K562 (cell line): ENCODE results near the gene POLD3. TPM values are rescaled to one million over a fixed set of nuclear protein-coding genes. Genes with fewer than 3 reads are reported as not detected.

Source experiments
- ATAC-seq: fragments of 200-7000 bp; cut with Tn5 transposase; 3 replicates; pipeline ENCODE4 v1.9.1; 2020; ENCODE audit warnings: moderate library complexity
- BruUV-seq: library from RNA; stranded (reverse); fragments of 400-500 nt; replicated peaks from 2 replicates; lab custom pipeline; 2021; lab: Mats Ljungman, UMichigan
- CTCF ChIA-PET: fragments of 300-600 bp; formaldehyde crosslinking; extraction: SDS; loops from one replicate; lab custom pipeline; 2021; ENCODE audit warnings: low intra/inter-chr PET ratio; lab: Yijun Ruan, JAX
- POLR2A ChIA-PET: fragments of 300-600, 350-650 bp; sonication (Branson Sonifier 250); formaldehyde crosslinking; extraction: SDS; loops from one replicate; lab custom pipeline; 2021; ENCODE audit warnings: antibody characterized with exemption, inconsistent platforms; lab: Yijun Ruan, JAX
- DNase-seq, 4 experiments: peaks; one replicate each; pipeline versions ENCODE4 v3.0.0 to v3.0.0-alpha.2; 2011 to 2018; ENCODE audit warnings: low spot score in 3 of 4, mixed read lengths in 3 of 4; ENCODE audit errors: extremely low read depth in 1 of 4
- FAIRE-seq: peaks from 2 replicates; lab custom pipeline; 2011; peaks lifted over from hg19 to GRCh38; lab: Jason Lieb, UNC
- H2AFZ ChIP-seq: 2 replicates; pipeline ENCODE4 v1.6.0; 2011; ENCODE audit warnings: low read depth, low read length, control low read depth, inconsistent platforms
- H3K27ac ChIP-seq: fragments of 200-600 bp; 3 replicates; pipeline ENCODE4 v1.8.0; 2011; ENCODE audit warnings: low read depth, mild to moderate bottlenecking, control low read depth, inconsistent platforms, low read length, moderate library complexity, mixed read lengths; ENCODE audit errors: extremely low read depth
- H3K27me3 ChIP-seq, 2 experiments: fragments of 300-600 bp in 1 of 2; 2 replicates in 1 of 2; 3 replicates in 1 of 2; pipeline versions ENCODE4 v1.6.0 to v1.8.0; 2011; ENCODE audit warnings: inconsistent platforms in 2 of 2, low read length in 2 of 2, mild to moderate bottlenecking in 1 of 2, mixed read lengths in 1 of 2, moderate library complexity in 1 of 2; ENCODE audit not compliant: control insufficient read depth in 2 of 2, insufficient read depth in 2 of 2
- H3K36me3 ChIP-seq: fragments of 300-600 bp; 3 replicates; pipeline ENCODE4 v1.8.0; 2011; ENCODE audit warnings: mild to moderate bottlenecking, low read length, inconsistent platforms; ENCODE audit not compliant: control insufficient read depth, insufficient read depth
- H3K4me1 ChIP-seq, 2 experiments: fragments of 200-600 bp in 1 of 2; replicated peaks in 1 of 2; 2 replicates in 1 of 2; 3 replicates in 1 of 2; pipeline versions ENCODE4 v1.5.1 to v1.8.0; 2011; ENCODE audit warnings: inconsistent platforms in 2 of 2, low read length in 2 of 2, mild to moderate bottlenecking in 1 of 2, mixed read lengths in 1 of 2, moderate library complexity in 1 of 2; ENCODE audit not compliant: control insufficient read depth in 2 of 2, insufficient read depth in 2 of 2
- H3K4me2 ChIP-seq: 2 replicates; pipeline ENCODE4 v1.6.1; 2011; ENCODE audit warnings: low read length, control low read depth, inconsistent platforms, mixed read lengths; ENCODE audit not compliant: insufficient read depth
- H3K4me3 ChIP-seq: fragments of 200-600 bp; sonication (generic), shearing (Covaris generic); 2 replicates; pipeline ENCODE4 v1.5.1; 2016; ENCODE audit warnings: control low read depth, inconsistent platforms
- H3K79me2 ChIP-seq: fragments of 200-600 bp; 3 replicates; pipeline ENCODE4 v1.8.0; 2011; ENCODE audit warnings: low read length, inconsistent platforms; ENCODE audit not compliant: control insufficient read depth, insufficient read depth
- H3K9ac ChIP-seq, 2 experiments: 2 replicates each; pipeline versions ENCODE4 v1.6.0 to v1.6.1; 2011; ENCODE audit warnings: low read depth in 2 of 2, low read length in 2 of 2, control low read depth in 1 of 2, inconsistent platforms in 1 of 2, mild to moderate bottlenecking in 1 of 2, mixed read lengths in 1 of 2; ENCODE audit not compliant: insufficient read depth in 1 of 2
- H3K9me1 ChIP-seq: one replicate; pipeline ENCODE4 v1.6.0; 2011; ENCODE audit warnings: inconsistent platforms, mild to moderate bottlenecking, low read length, moderate library complexity; ENCODE audit not compliant: control insufficient read depth, insufficient read depth
- H3K9me3 ChIP-seq: replicated peaks from 2 replicates; pipeline ENCODE4 v1.5.1; 2011; ENCODE audit warnings: low read depth, low read length, inconsistent platforms; ENCODE audit not compliant: control insufficient read depth, insufficient read depth
- H4K20me1 ChIP-seq: replicated peaks from 2 replicates; pipeline ENCODE4 v1.6.1; 2011; ENCODE audit warnings: low read length, inconsistent platforms, mixed read lengths; ENCODE audit not compliant: control insufficient read depth, insufficient read depth
- ATF6 ChIP-seq: sonication (generic); formaldehyde crosslinking; IDR thresholded peaks from 2 replicates; pipeline ENCODE4 v1.4.0; 2020; ENCODE audit warnings: mild to moderate bottlenecking, missing genetic modification reagents
- CEBPG ChIP-seq, 3 experiments: fragments of 200-800 bp in 1 of 3; sonication (Bioruptor generic) in 1 of 3; sonication (generic) in 1 of 3; formaldehyde crosslinking in 1 of 3; IDR thresholded peaks in 2 of 3; conservative IDR thresholded peaks in 1 of 3; 2 replicates each; pipeline versions ENCODE4 v1.6.1 to v1.8.0; 2016 to 2022; ENCODE audit warnings: missing compliant biosample characterization in 2 of 3, missing genetic modification characterization in 2 of 3, mild to moderate bottlenecking in 1 of 3, missing genetic modification reagents in 1 of 3
- CREB1 ChIP-seq, 2 experiments: sonication (generic) in 1 of 2; formaldehyde crosslinking in 1 of 2; IDR thresholded peaks; 2 replicates each; pipeline versions ENCODE4 v1.6.1 to v1.8.0; 2012 to 2022; ENCODE audit warnings: inconsistent platforms in 1 of 2, mild to moderate bottlenecking in 1 of 2, missing genetic modification reagents in 1 of 2, moderate library complexity in 1 of 2
- CTCFL ChIP-seq: IDR thresholded peaks from 2 replicates; pipeline ENCODE4 v1.6.1; 2011; ENCODE audit warnings: borderline replicate concordance, low read depth, mild to moderate bottlenecking, moderate library complexity, low read length; ENCODE audit not compliant: insufficient read depth, poor library complexity, severe bottlenecking
- EP300 ChIP-seq: IDR thresholded peaks from 2 replicates; pipeline ENCODE4 v1.6.1; 2012; ENCODE audit warnings: low read length, improper control_type of control experiment
- PHF20 ChIP-seq: fragments of 450-650 bp; IDR thresholded peaks from 2 replicates; pipeline ENCODE4 v1.6.1; 2018; ENCODE audit not compliant: partially characterized antibody
- PYGO2 ChIP-seq: fragments of 450-650 bp; IDR thresholded peaks from 2 replicates; pipeline ENCODE4 v1.6.1; 2016; ENCODE audit warnings: mild to moderate bottlenecking, missing genetic modification characterization, moderate library complexity, missing compliant biosample characterization
- SIX5 ChIP-seq, 2 experiments: IDR thresholded peaks; 2 replicates each; pipeline ENCODE4 v1.6.1; 2011; ENCODE audit warnings: low read length in 2 of 2, borderline replicate concordance in 1 of 2, low read depth in 1 of 2, mild to moderate bottlenecking in 1 of 2, moderate library complexity in 1 of 2; ENCODE audit not compliant: insufficient read depth in 1 of 2
- SRSF1 ChIP-seq: fragments of 200-400 bp; formaldehyde crosslinking; IDR thresholded peaks from 2 replicates; pipeline ENCODE4 v1.6.1; 2017; ENCODE audit warnings: mild to moderate bottlenecking, low read depth, low read length, moderate library complexity
- ZNF695 ChIP-seq: fragments of 450-650 bp; formaldehyde crosslinking; IDR thresholded peaks from 2 replicates; pipeline ENCODE4 v1.4.0; 2020; ENCODE audit warnings: mild to moderate bottlenecking, moderate library complexity
- WGBS: fragments of 100-300 bp; shearing (Covaris generic); methylation state at CpG from one replicate; pipeline ENCODE4 v1.1.6; 2016; ENCODE audit warnings: low coverage, mixed read lengths; ENCODE audit not compliant: insufficient coverage; ENCODE audit errors: missing lambda C conversion rate; 5-methylcytosine and 5-hydroxymethylcytosine counted together
- in situ Hi-C: fragments of 300-500 bp; cut with MboI; formaldehyde crosslinking; loops from 4 replicates; pipeline ENCODE4 v1.15.0; 2018; ENCODE audit warnings: inconsistent platforms, mixed read lengths
- intact Hi-C: fragments of 100-400 bp; cut with micrococcal nuclease; formaldehyde crosslinking; loops from 2 replicates; pipeline ENCODE4 v1.14.2; 2022
- polyA plus RNA-seq, 8 experiments: library from polyadenylated mRNA; depleted of rRNA in 4 of 8; stranded (reverse) in 5 of 8; unstranded in 3 of 8; fragments of >200 nt; fragmentation: Nextera tagmentation in 2 of 8; fragmentation: Illumina TruSeq in 1 of 8; extraction: Ambion mirVana in 2 of 8; extraction: Trizol in 1 of 8; gene quantifications; 2 replicates each; pipeline versions ENCODE4 v1.2.1 to v1.2.3, GENCODE V29; 2011 to 2014; ENCODE audit warnings: inconsistent platforms in 1 of 8, missing spikeins in 1 of 8
- total RNA-seq, 7 experiments: library from RNA; depleted of rRNA in 6 of 7; stranded (reverse); fragments of >200 nt in 6 of 7; fragmentation: Illumina TruSeq in 2 of 7; extraction: Trizol in 2 of 7; gene quantifications; 2 replicates each; pipeline versions ENCODE4 v1.2.1 to v1.2.3, GENCODE V29; 2011 to 2021; ENCODE audit warnings: low replicate concordance in 1 of 7
- TF ChIP-seq, protein P1 (sequence below): fragments of 250-450 bp; sonication (Bioruptor Pico); IDR thresholded peaks from 2 replicates; pipeline ENCODE4 v1.4.0; 2020
- TF ChIP-seq, protein P2 (sequence below), 2 experiments: fragments of 450-650 bp in 1 of 2; IDR thresholded peaks; 2 replicates each; pipeline ENCODE4 v1.6.1; 2011 to 2017; ENCODE audit warnings: low read depth in 2 of 2, antibody characterized with exemption in 1 of 2, borderline replicate concordance in 1 of 2, low read length in 1 of 2, mild to moderate bottlenecking in 1 of 2, mixed read lengths in 1 of 2; ENCODE audit not compliant: control insufficient read depth in 1 of 2

The POLD3 gene
- total and polyA plus RNA-seq, 9 of the 15 experiments (the other 6 are each of a cell fraction or from before 2014, with no cell fraction given) = 10.6 to 40.1 (median 24.6) TPM

DNA sequence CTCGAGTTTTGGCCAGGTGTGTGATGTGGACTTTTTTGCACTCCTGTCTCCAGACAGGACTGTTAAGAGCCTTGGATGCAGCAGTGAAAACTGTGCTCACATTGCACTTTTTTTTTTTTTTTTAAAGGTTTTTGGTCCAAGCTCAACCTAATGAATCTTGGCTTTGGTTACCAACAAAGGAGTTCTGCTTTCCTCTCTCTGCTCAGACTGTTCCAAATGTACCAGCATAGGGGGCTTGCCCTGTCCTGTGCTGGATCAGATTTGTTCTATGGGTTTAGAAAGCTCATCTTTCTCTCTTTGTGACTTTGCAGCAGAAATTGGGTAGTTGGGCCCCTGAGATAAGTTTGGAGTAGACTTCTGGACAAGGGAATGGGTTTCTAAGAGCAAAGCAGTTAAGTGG is 45.3 kb downstream of the POLD3 start:
- peaks cover 0 to 44% of the 10 kb centered on the region in 2 experiments for H3K4me1 ChIP-seq
- ChIA-PET POLR2A (interaction anchor here (0.6 kb wide), 1 partner anchor 35 kb away, joined by 3 read pairs; no protein-coding TSS in a partner anchor), CTCF (interaction anchor here (0.6 kb wide), 1 partner anchor 611 kb away, joined by 3 read pairs; no protein-coding TSS in a partner anchor)
- no TSS peak for BruUV-seq
- H3K4me2 ChIP-seq = no peak overlapping the region
- no peaks in the 10 kb centered on the region for H3K9me1 ChIP-seq
- WGBS = 27% methylated on average over 1 of the region's 1 CpG
- H3K9ac ChIP-seq = no peak overlapping the region
- no peaks in the 10 kb centered on the region for H3K27me3 ChIP-seq
- H3K36me3 ChIP-seq = peaks cover 69% of the 10 kb centered on the region
- DNase-seq (no peak), ATAC-seq (no peak), FAIRE-seq (no peak)
- no peak overlapping the region for H2AFZ ChIP-seq
- in situ Hi-C loops = no loop called here
- no peaks in the 10 kb centered on the region for H3K79me2 ChIP-seq
- H3K27ac ChIP-seq = no peak overlapping the region
- no peak overlapping the region for H3K4me3 ChIP-seq
- H3K9me3 ChIP-seq = no peaks in the 10 kb centered on the region
- H4K20me1 ChIP-seq = 0 out of 2 replicates have a peak, but pooled peaks cover 3% of the 10 kb centered on the region
- intact Hi-C loops = no loop called here
- no peak for TF ChIP-seq CTCFL
- TF ChIP-seq, protein P1, sequence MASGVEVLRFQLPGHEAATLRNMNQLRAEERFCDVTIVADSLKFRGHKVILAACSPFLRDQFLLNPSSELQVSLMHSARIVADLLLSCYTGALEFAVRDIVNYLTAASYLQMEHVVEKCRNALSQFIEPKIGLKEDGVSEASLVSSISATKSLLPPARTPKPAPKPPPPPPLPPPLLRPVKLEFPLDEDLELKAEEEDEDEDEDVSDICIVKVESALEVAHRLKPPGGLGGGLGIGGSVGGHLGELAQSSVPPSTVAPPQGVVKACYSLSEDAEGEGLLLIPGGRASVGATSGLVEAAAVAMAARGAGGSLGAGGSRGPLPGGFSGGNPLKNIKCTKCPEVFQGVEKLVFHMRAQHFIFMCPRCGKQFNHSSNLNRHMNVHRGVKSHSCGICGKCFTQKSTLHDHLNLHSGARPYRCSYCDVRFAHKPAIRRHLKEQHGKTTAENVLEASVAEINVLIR (CRISPR knock-in tag) = no peak
- TF ChIP-seq, protein P2, sequence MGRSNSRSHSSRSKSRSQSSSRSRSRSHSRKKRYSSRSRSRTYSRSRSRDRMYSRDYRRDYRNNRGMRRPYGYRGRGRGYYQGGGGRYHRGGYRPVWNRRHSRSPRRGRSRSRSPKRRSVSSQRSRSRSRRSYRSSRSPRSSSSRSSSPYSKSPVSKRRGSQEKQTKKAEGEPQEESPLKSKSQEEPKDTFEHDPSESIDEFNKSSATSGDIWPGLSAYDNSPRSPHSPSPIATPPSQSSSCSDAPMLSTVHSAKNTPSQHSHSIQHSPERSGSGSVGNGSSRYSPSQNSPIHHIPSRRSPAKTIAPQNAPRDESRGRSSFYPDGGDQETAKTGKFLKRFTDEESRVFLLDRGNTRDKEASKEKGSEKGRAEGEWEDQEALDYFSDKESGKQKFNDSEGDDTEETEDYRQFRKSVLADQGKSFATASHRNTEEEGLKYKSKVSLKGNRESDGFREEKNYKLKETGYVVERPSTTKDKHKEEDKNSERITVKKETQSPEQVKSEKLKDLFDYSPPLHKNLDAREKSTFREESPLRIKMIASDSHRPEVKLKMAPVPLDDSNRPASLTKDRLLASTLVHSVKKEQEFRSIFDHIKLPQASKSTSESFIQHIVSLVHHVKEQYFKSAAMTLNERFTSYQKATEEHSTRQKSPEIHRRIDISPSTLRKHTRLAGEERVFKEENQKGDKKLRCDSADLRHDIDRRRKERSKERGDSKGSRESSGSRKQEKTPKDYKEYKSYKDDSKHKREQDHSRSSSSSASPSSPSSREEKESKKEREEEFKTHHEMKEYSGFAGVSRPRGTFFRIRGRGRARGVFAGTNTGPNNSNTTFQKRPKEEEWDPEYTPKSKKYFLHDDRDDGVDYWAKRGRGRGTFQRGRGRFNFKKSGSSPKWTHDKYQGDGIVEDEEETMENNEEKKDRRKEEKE (IDR thresholded peaks at IDR 0.05; ENCODE audit: borderline replicate concordance in 1 of 2, control insufficient read depth in 1 of 2, low read depth in 2 of 2, low read length in 1 of 2) = no peak
- TF ChIP-seq CEBPG (CRISPR knock-in tag; IDR thresholded peaks at IDR 0.05) = no peak
- TF ChIP-seq CEBPG (tag; conservative IDR thresholded peaks at IDR 0.05 in 1 of 2, IDR thresholded peaks at IDR 0.05 in 1 of 2) = no peak
- no peak for TF ChIP-seq SIX5 (IDR thresholded peaks at IDR 0.05; ENCODE audit: borderline replicate concordance in 1 of 2, insufficient read depth in 1 of 2, low read depth in 1 of 2, low read length in 2 of 2)
- no peak for TF ChIP-seq EP300
- no peak for TF ChIP-seq ATF6
- TF ChIP-seq SRSF1 = no peak
- TF ChIP-seq ZNF695 = no peak
- TF ChIP-seq CREB1 (IDR thresholded peaks at IDR 0.05) = no peak
- TF ChIP-seq CREB1 (CRISPR knock-in tag; IDR thresholded peaks at IDR 0.05) = no peak
- TF ChIP-seq PYGO2 = no peak
- TF ChIP-seq PHF20 = no peak
